HuH-7.5 (cell line): Measurements from ENCODE around the gene CDH20.

Experiments
- DNase-seq: peaks from one replicate; pipeline ENCODE4 v3.0.0; 2011; ENCODE audit warnings: low spot score

CDH20 gene

GRCh38 chr18:61575419-61575818 is 242.2 kb downstream of the CDH20 start:
- DNase-seq, result no peak

- DNase-seq, result no peak
Measured at GRCh38 chr18:61578846-61579245, 245.6 kb downstream of the CDH20 start.

DNA sequence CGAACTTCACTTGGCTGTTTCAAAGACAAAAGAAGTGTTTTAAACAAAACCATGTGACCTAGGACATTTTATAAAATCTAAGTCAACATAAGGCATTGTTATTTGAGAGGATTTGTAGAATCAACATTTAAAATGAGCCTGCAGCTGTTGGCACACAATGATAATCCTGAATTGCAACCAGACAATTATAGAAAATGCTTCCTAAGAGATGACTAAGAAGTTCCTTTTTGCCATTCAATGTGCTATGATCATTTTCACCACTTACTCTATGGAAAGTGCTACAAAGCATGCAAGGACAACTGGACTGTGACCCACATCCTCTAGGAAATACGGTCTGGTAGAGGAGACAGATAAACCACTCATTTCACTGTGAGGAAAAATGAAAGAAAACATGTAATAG is 246.4 kb downstream of the CDH20 start:
- DNase-seq, result no peak

GRCh38 chr18:61580046-61580445 is 246.8 kb downstream of the CDH20 start:
- no peak for DNase-seq

DNA sequence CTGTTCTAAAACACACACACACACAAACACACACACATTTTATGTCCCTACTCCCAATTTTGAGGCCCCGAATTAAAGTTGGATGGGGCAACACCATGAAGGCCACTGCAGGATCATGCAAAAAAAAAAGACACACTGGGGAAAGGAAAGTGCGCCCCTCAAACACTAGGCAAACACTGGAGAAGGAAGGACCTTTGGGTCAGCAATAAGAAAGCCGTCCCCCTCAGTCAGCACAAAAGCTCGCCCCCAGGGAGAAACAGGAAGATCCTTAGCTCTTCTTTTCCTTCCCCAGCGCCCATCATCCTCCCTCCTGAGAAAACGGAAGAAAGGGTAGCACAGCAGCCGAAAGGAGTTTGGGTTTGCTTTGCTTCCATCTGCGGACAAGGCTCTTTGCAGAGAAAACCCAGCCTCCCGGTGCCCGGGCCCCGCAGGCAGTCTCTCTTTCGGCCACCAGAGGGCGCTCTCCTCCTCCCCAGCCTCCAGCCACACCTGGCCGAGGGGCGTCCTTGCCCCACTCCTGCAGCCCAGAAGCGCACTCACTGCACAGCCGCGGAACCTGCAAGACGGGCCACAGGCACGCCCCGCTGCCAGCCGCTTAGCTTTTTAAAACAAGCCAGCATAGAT is 248.5 kb downstream of the CDH20 start:
- DNase-seq, result peak; percentile 32

- DNase-seq, result no peak
Measured at GRCh38 chr18:61582202-61582710, 249.0 kb downstream of the CDH20 start.

DNA sequence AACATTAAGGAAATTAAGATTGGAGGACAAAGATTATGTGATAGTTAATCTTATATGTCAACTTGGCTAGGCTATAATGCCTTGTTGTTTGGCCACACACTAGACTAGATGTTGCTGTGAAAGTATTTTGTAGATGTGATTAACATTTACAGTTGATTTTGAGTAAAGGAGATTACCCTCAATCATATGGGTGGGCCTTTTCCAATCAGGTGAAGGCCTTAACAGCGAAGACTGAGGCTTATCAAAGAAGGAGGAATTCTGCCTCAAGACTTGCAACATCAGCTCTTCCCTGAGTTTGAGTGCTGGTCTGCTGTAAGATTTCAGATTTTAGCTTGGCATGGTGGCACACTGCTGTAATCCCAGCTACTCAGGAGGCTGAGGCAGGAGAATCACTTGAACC is 250.3 kb downstream of the CDH20 start:
- no peak for DNase-seq

DNA sequence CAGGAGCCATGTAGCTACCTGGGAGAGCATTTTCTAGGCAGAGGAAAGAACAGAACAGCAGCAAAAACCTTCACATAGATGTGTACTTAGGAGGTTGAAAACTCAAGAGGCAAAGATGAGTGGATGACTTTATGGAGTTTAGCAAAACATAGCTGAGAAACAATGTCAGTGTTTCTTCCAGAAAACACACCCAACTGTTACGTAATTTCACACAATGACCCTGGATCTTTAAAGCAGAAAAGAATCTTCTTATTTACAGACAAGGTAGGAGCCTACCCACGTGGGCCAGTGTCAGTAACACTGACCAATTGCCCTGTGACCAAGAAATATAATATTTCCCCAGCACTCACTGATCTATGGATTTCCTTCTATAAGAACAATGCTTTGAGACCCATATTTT is 254.6 kb downstream of the CDH20 start:
- DNase-seq, result no peak

DNA sequence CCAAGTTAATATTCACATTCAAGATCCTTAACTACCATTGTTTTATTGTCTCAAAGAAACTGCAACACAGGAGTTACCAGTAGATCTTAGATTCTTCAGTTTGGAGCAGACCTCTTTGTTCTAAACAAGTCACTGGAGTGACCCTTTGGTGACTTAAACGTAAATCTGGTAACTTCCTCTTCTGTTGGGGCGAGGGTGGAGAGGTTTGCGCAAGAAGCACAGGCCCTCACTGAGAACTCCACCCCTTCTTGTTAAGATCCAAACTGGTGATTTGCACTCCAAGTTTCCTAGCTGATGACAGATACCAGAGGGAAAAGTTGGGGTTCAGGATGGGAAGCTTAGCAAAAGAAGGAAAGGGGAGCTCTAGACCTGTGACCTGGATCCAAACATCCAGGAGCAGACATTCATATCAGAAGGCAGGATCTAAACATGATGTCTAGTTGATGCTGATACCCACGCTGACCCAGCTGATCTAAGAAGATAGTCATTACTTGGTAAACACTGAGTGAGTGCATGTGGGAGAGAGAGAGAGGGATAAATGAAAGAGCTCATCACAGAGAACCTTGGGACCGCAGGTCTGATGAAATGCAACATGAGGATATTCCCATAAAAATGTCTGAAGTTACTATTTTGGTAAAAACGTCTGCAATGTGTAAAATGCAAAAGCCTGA is 256.0 kb downstream of the CDH20 start:
- no peak for DNase-seq

DNA sequence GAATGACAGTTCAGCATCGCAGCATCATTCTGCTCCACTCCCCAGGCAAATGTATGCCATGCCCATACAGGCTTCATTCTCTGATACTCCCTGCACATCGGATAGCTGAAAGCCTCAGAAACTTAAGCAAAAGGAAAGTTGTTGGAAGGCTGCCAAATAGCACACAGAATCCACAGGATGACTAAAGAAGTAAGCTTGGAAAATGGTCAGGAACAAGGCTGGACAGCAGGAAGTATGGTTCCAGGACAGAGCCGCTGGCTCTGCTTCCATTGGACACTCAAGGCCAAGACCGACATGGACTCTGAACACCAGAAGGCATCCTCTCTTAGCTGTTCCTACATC is 256.5 kb downstream of the CDH20 start:
- no peak for DNase-seq

DNA sequence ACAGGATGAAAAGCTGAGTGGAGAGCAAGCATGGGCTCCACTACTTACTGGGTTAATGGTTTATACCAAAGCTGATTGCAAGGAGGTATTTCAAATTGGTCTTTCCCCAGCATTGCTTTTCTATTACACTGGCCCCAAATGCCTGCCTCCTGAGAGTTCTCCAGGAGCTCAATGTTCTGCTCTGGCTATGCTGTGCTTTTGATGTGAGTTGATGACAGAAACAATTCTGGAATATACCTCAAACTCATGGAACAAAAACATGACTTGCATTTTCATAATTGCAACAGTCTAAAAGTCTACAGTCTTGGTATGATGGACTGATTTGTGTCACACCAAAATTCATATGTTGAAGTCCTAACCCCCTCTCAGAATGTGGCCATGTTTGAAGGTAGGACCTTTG is 258.0 kb downstream of the CDH20 start:
- DNase-seq, result no peak

GRCh38 chr18:61595615-61596251 is 262.5 kb downstream of the CDH20 start:
- no peak for DNase-seq

- no peak for DNase-seq
Measured at GRCh38 chr18:61596296-61596695, 263.1 kb downstream of the CDH20 start.

DNA sequence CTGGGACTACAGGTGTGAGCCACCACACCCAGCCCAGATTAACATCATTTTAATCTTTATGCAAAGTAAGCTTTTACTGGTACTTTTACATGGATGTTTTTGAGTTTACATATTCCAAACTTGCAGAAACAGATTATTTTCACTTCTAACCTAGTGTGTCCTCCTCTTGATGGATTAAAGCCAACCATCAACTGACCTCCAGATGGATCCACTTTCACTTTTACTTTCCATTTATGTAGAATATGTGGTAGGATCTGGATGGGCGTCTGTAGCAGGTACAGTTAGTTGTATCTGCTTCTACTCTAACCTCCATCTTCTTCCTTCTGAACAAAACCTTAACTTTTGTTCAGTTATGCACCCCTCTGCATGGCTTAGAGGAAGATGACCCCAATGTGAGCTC is 264.1 kb downstream of the CDH20 start:
- no peak for DNase-seq

GRCh38 chr18:61600422-61600821 is 267.2 kb downstream of the CDH20 start:
- no peak for DNase-seq

DNA sequence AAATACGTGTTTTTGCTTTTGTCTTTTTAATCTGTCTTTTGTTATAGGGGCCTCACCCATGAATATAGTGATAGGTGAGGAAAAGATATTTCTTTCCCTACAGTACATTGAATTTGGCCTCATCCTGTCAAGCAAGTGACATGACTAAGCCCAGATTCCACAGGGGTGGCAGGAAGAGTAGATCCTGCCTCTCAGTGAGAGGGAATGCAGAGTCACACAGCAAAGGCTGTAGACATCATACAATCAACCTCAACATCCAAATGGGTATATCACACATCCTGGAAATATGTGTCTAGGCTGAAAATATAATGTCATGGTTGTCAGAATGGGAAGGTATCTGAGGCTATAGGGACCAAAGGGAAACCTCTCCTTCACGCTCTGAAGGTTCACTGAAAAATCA is 269.6 kb downstream of the CDH20 start:
- no peak for DNase-seq
